ENCODE results near the gene GRK5. TPM values are rescaled to one million over a fixed set of nuclear protein-coding genes. Genes with fewer than 3 reads are reported as not detected.

The GRK5 gene
- total RNA-seq, 3 donors from 2014 or later (not counting 1 experiment from before 2014, with no cell fraction given), result 37.6 to 54.3 (median 47.9) TPM

DNA sequence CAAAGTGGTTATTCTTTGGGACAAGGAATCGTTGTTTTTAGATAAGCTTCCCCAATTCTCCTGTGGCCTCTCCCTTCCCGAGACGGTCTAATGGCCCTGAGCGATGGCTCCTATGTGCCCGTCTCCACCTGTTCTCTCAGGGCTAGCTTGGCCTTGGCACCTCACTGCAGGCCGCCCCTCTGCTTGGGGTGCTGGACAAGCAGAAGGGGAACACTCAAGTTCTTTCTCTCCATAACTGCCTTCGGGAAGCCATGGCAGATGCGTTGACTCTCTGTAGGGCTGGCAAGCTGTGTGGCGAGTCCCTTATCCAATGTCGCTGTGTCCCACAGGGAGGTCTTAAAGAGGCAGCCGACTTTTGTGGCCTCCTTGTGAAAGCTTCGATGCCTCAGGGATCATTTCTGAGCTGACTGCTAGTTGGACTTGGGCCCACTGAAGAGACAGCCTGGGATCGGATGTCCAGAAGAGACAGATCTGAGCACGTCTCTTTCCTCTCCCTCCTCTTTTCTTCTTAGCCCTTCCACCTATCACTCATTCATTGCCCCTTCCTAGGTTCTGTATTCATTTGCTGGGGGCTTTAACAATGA lies 70.8 kb downstream of the GRK5 start:
- intact Hi-C loops (cut with micrococcal nuclease), result no loop called here
- H3K27ac Mint-ChIP-seq, result peak overlapping the region in 1 of 2 donors; percentile 35
- H3K36me3 Mint-ChIP-seq, result no peaks in the 10 kb centered on the region
- Histone ChIP-seq H3K4me3 (ENCODE audit: low read length) (no peak overlapping the region), H3K4me1 (ENCODE audit: control insufficient read depth, insufficient read depth, low read length) (peaks cover 22% of the 10 kb centered on the region), H3K9me3 (ENCODE audit: control insufficient read depth, insufficient read depth, low read length) (no peaks in the 10 kb centered on the region), H3K36me3 (ENCODE audit: control insufficient read depth, insufficient read depth, low read length) (no peaks in the 10 kb centered on the region), H3K27me3 (ENCODE audit: control insufficient read depth, insufficient read depth, low read length) (no peaks in the 10 kb centered on the region), H3K27ac (ENCODE audit: low read length) (no peak overlapping the region)
- WGBS (ENCODE audit: insufficient coverage), result 96% methylated on average over 14 of the region's 14 CpGs
- H3K4me3 Mint-ChIP-seq, result no peak overlapping the region
- no peak for DNase-seq
- peaks cover 59 to 61% of the 10 kb centered on the region in 2 donors for H3K4me1 Mint-ChIP-seq
- no peak for ATAC-seq
- TF ChIP-seq, protein P1, sequence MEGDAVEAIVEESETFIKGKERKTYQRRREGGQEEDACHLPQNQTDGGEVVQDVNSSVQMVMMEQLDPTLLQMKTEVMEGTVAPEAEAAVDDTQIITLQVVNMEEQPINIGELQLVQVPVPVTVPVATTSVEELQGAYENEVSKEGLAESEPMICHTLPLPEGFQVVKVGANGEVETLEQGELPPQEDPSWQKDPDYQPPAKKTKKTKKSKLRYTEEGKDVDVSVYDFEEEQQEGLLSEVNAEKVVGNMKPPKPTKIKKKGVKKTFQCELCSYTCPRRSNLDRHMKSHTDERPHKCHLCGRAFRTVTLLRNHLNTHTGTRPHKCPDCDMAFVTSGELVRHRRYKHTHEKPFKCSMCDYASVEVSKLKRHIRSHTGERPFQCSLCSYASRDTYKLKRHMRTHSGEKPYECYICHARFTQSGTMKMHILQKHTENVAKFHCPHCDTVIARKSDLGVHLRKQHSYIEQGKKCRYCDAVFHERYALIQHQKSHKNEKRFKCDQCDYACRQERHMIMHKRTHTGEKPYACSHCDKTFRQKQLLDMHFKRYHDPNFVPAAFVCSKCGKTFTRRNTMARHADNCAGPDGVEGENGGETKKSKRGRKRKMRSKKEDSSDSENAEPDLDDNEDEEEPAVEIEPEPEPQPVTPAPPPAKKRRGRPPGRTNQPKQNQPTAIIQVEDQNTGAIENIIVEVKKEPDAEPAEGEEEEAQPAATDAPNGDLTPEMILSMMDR (IDR thresholded peaks at IDR 0.05), result no peak
- no peaks in the 10 kb centered on the region for H3K27me3 Mint-ChIP-seq (ENCODE audit: low read depth in 2 of 2)
- no peaks in the 10 kb centered on the region for H3K9me3 Mint-ChIP-seq

DNA sequence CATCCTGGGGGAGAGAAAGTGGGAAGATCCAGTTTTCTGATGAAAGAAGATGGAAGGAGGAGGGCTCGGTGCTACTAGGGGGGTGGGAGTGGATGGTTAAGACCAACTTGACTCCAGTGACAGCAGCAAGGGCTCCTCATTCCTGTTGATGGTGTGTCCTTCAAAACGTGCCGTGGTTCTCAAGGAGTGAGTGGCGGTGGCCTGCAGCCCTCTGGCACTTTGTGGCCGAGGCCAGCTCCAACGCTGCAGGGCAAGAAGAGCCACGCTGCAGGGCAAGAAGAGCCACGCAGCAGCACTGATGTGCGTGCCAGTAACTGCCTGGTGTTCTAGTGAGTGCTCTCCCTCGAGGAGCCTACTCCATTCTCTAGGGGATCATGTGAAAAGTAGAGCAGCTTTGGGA lies 72.1 kb downstream of the GRK5 start:
- Histone ChIP-seq H3K27ac (ENCODE audit: low read length) (no peak overlapping the region), H3K27me3 (ENCODE audit: control insufficient read depth, insufficient read depth, low read length) (no peaks in the 10 kb centered on the region), H3K9me3 (ENCODE audit: control insufficient read depth, insufficient read depth, low read length) (no peaks in the 10 kb centered on the region), H3K4me3 (ENCODE audit: low read length) (no peak overlapping the region), H3K4me1 (ENCODE audit: control insufficient read depth, insufficient read depth, low read length) (peaks cover 22% of the 10 kb centered on the region), H3K36me3 (ENCODE audit: control insufficient read depth, insufficient read depth, low read length) (no peaks in the 10 kb centered on the region)
- ATAC-seq, result no peak
- no peak overlapping the region for H3K4me3 Mint-ChIP-seq
- TF ChIP-seq, protein P1 (IDR thresholded peaks at IDR 0.05), result no peak
- no peak overlapping the region for H3K27ac Mint-ChIP-seq
- H3K4me1 Mint-ChIP-seq, result peaks cover 57% of the 10 kb centered on the region in 2 donors
- 89% methylated on average over 10 of the region's 10 CpGs for WGBS (ENCODE audit: insufficient coverage)
- H3K9me3 Mint-ChIP-seq, result no peaks in the 10 kb centered on the region
- no peaks in the 10 kb centered on the region for H3K27me3 Mint-ChIP-seq (ENCODE audit: low read depth in 2 of 2)
- no peak for DNase-seq
- intact Hi-C loops (cut with micrococcal nuclease), result no loop called here
- H3K36me3 Mint-ChIP-seq, result no peaks in the 10 kb centered on the region

GRCh38 chr10:119281581-119282071 lies 74.3 kb downstream of the GRK5 start:
- Mint-ChIP-seq H3K4me1 (peaks cover 65 to 66% of the 10 kb centered on the region in 2 donors), H3K9me3 (no peaks in the 10 kb centered on the region), H3K27me3 (ENCODE audit: low read depth in 2 of 2) (no peaks in the 10 kb centered on the region), H3K4me3 (no peak overlapping the region), H3K36me3 (no peaks in the 10 kb centered on the region), H3K27ac (peak overlapping the region; percentile 26 to 54)
- no peak for ATAC-seq
- TF ChIP-seq, protein P1 (IDR thresholded peaks at IDR 0.05), result no peak
- no peaks in the 10 kb centered on the region for H3K9me3 ChIP-seq (ENCODE audit: control insufficient read depth, insufficient read depth, low read length)
- no peak overlapping the region for H3K27ac ChIP-seq (ENCODE audit: low read length)
- H3K27me3 ChIP-seq (ENCODE audit: control insufficient read depth, insufficient read depth, low read length), result no peaks in the 10 kb centered on the region
- H3K4me3 ChIP-seq (ENCODE audit: low read length), result no peak overlapping the region
- H3K36me3 ChIP-seq (ENCODE audit: control insufficient read depth, insufficient read depth, low read length), result no peaks in the 10 kb centered on the region
- no peak for DNase-seq
- 93% methylated on average over 13 of the region's 13 CpGs for WGBS (ENCODE audit: insufficient coverage)
- peaks cover 33% of the 10 kb centered on the region for H3K4me1 ChIP-seq (ENCODE audit: control insufficient read depth, insufficient read depth, low read length)
- intact Hi-C loops (cut with micrococcal nuclease), result no loop called here

- Mint-ChIP-seq H3K27me3 (ENCODE audit: low read depth in 2 of 2) (no peaks in the 10 kb centered on the region), H3K4me1 (peaks cover 66 to 67% of the 10 kb centered on the region in 2 donors), H3K36me3 (no peaks in the 10 kb centered on the region), H3K27ac (peak overlapping the region in 1 of 2 donors; percentile 54), H3K4me3 (no peak overlapping the region), H3K9me3 (no peaks in the 10 kb centered on the region)
- H3K9me3 ChIP-seq (ENCODE audit: control insufficient read depth, insufficient read depth, low read length), result no peaks in the 10 kb centered on the region
- WGBS (ENCODE audit: insufficient coverage), result 96% methylated on average over 9 of the region's 9 CpGs
- ATAC-seq (no peak), DNase-seq (no peak)
- no peaks in the 10 kb centered on the region for H3K27me3 ChIP-seq (ENCODE audit: control insufficient read depth, insufficient read depth, low read length)
- no peak overlapping the region for H3K4me3 ChIP-seq (ENCODE audit: low read length)
- intact Hi-C loops (cut with micrococcal nuclease), result no loop called here
- TF ChIP-seq, protein P1 (IDR thresholded peaks at IDR 0.05), result no peak
- H3K36me3 ChIP-seq (ENCODE audit: control insufficient read depth, insufficient read depth, low read length), result no peaks in the 10 kb centered on the region
- peaks cover 33% of the 10 kb centered on the region for H3K4me1 ChIP-seq (ENCODE audit: control insufficient read depth, insufficient read depth, low read length)
- no peak overlapping the region for H3K27ac ChIP-seq (ENCODE audit: low read length)
These were observed 75.1 kb downstream of the GRK5 start for GRCh38 chr10:119282446-119282845.

Measured in natural killer cell (primary cell).